ENCODE measurements around the gene CD7.

CD7 gene

GRCh38 chr17:82323514-82324234, 6.3 kb upstream of the CD7 start:
- Histone ChIP-seq H3K9ac (ENCODE audit: low read length) (no peak overlapping the region), H3K4me3 (ENCODE audit: low read length) (no peak overlapping the region), H3K36me3 (ENCODE audit: control insufficient read depth, low read depth, low read length) (no peaks in the 10 kb centered on the region), H3K4me1 (ENCODE audit: control insufficient read depth, low read depth, low read length) (peaks cover 10% of the 10 kb centered on the region), H3K27ac (ENCODE audit: low read length) (no peak overlapping the region), H3K27me3 (ENCODE audit: control insufficient read depth, insufficient read depth, low read length) (no peaks in the 10 kb centered on the region), H3K9me3 (ENCODE audit: control insufficient read depth, low read depth, low read length) (no peaks in the 10 kb centered on the region)

- H3K4me1 ChIP-seq (ENCODE audit: control insufficient read depth, low read depth, low read length), result peaks cover 10% of the 10 kb centered on the region
- H3K9ac ChIP-seq (ENCODE audit: low read length), result no peak overlapping the region
- H3K9me3 ChIP-seq (ENCODE audit: control insufficient read depth, low read depth, low read length), result no peaks in the 10 kb centered on the region
- no peak overlapping the region for H3K4me3 ChIP-seq (ENCODE audit: low read length)
- no peaks in the 10 kb centered on the region for H3K36me3 ChIP-seq (ENCODE audit: control insufficient read depth, low read depth, low read length)
- H3K27ac ChIP-seq (ENCODE audit: low read length), result no peak overlapping the region
- no peaks in the 10 kb centered on the region for H3K27me3 ChIP-seq (ENCODE audit: control insufficient read depth, insufficient read depth, low read length)
Measured at GRCh38 chr17:82322526-82323453, 5.4 kb upstream of the CD7 start.

- H3K27ac ChIP-seq (ENCODE audit: low read length), result no peak overlapping the region
- peaks cover 3% of the 10 kb centered on the region for H3K4me1 ChIP-seq (ENCODE audit: control insufficient read depth, low read depth, low read length)
- H3K36me3 ChIP-seq (ENCODE audit: control insufficient read depth, low read depth, low read length), result no peaks in the 10 kb centered on the region
- no peaks in the 10 kb centered on the region for H3K27me3 ChIP-seq (ENCODE audit: control insufficient read depth, insufficient read depth, low read length)
- no peak overlapping the region for H3K4me3 ChIP-seq (ENCODE audit: low read length)
- H3K9me3 ChIP-seq (ENCODE audit: control insufficient read depth, low read depth, low read length), result no peaks in the 10 kb centered on the region
- no peak overlapping the region for H3K9ac ChIP-seq (ENCODE audit: low read length)
Measured at GRCh38 chr17:82321947-82322466, 4.6 kb upstream of the CD7 start.

DNA sequence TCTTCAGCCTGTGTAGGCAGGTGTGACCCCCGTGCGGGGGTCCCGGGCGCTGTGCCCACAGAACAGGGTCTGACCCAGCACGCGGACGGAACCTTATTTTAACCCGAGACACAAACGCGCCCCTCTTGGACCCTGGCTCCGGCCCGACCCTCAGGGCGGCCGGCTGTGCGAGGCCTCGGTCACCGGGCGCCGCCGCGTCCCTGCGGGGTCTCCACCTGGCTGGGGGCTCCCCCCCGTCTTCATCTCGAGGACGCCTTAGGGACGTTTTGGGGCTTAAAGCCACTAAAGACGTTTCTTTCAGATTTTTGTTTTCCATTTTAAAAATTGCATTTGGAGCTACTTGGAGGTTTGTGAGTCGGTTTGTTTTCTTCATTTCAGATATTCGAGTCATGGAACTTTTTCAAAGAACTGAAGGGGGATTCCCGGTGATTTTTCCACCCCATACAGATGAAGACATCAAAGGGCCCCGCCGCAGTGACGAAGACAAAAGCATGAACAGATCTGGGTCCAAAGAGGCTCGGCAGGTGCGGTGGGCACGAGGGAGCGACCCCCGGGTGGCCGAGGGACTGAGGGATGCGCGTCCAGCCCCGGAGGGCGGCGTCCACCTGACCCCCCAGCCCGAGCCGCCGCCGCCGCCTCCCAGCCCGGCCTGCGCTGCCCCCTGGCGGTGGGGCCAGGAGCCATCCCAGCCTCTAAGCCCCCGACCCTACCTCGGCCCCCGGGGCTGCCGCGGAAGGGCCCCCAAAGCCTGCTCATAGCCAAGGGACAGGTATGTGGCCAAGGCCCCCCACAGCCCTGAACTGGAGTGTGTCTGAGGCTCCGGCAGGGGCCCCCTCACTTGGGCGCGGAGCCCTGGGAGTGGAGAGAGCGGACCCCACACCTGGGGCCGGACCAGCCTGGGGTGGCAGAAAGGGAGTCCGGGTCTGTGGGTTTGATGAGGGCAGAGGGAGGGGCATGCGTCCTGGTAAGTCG, 3.8 kb upstream of the CD7 start:
- no peak overlapping the region for H3K27ac ChIP-seq (ENCODE audit: low read length)
- H3K9me3 ChIP-seq (ENCODE audit: control insufficient read depth, low read depth, low read length), result no peaks in the 10 kb centered on the region
- H3K9ac ChIP-seq (ENCODE audit: low read length), result no peak overlapping the region
- no peaks in the 10 kb centered on the region for H3K27me3 ChIP-seq (ENCODE audit: control insufficient read depth, insufficient read depth, low read length)
- no peaks in the 10 kb centered on the region for H3K4me1 ChIP-seq (ENCODE audit: control insufficient read depth, low read depth, low read length)
- H3K4me3 ChIP-seq (ENCODE audit: low read length), result no peak overlapping the region
- no peaks in the 10 kb centered on the region for H3K36me3 ChIP-seq (ENCODE audit: control insufficient read depth, low read depth, low read length)

GRCh38 chr17:82320140-82320840, 2.9 kb upstream of the CD7 start:
- H3K36me3 ChIP-seq (ENCODE audit: control insufficient read depth, low read depth, low read length), result no peaks in the 10 kb centered on the region
- no peak overlapping the region for H3K4me3 ChIP-seq (ENCODE audit: low read length)
- H3K27ac ChIP-seq (ENCODE audit: low read length), result no peak overlapping the region
- no peaks in the 10 kb centered on the region for H3K27me3 ChIP-seq (ENCODE audit: control insufficient read depth, insufficient read depth, low read length)
- H3K4me1 ChIP-seq (ENCODE audit: control insufficient read depth, low read depth, low read length), result no peaks in the 10 kb centered on the region
- no peaks in the 10 kb centered on the region for H3K9me3 ChIP-seq (ENCODE audit: control insufficient read depth, low read depth, low read length)
- H3K9ac ChIP-seq (ENCODE audit: low read length), result no peak overlapping the region

- no peak overlapping the region for H3K9ac ChIP-seq (ENCODE audit: low read length)
- H3K4me1 ChIP-seq (ENCODE audit: control insufficient read depth, low read depth, low read length), result no peaks in the 10 kb centered on the region
- no peak overlapping the region for H3K27ac ChIP-seq (ENCODE audit: low read length)
- no peaks in the 10 kb centered on the region for H3K9me3 ChIP-seq (ENCODE audit: control insufficient read depth, low read depth, low read length)
- H3K36me3 ChIP-seq (ENCODE audit: control insufficient read depth, low read depth, low read length), result no peaks in the 10 kb centered on the region
- H3K4me3 ChIP-seq (ENCODE audit: low read length), result no peak overlapping the region
- H3K27me3 ChIP-seq (ENCODE audit: control insufficient read depth, insufficient read depth, low read length), result no peaks in the 10 kb centered on the region
Measured at GRCh38 chr17:82319619-82320062, 2.2 kb upstream of the CD7 start.

DNA sequence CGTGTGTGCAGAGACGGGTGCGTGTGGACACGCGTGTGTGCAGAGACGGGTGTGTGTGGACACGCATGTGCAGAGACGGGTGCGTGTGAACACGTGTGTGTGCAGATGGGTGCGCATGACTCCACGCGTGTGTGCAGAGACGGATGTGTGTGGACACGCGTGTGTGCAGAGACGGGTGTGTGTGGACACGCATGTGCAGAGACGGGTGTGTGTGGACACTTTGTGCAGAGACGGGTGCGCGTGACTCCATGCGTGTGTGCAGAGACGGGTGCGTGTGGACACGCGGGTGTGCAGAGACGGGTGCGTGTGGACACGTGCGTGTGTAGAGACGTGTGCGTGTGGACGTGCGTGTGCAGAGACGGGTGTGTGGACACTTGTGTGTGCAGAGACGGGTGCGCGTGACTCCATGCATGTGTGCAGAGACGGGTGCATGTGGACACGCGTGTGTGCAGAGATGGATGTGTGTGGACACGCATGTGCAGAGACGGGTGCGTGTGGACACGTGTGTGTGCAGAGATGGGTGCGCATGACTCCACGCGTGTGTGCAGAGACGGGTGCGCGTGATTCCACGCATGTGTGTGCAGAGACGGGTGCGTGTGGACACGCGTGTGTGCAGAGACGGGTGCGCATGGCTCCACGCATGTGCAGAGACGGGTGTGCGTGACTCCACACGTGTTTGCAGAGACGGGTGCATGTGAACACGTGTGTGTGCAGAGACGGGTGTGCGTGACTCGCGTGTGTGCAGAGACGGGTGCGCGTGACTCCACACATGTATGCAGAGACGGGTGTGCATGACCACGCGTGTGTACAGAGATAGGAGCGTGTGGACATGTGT, 1.6 kb upstream of the CD7 start:
- Histone ChIP-seq H3K27me3 (ENCODE audit: control insufficient read depth, insufficient read depth, low read length) (no peaks in the 10 kb centered on the region), H3K9me3 (ENCODE audit: control insufficient read depth, low read depth, low read length) (no peaks in the 10 kb centered on the region), H3K27ac (ENCODE audit: low read length) (no peak overlapping the region), H3K36me3 (ENCODE audit: control insufficient read depth, low read depth, low read length) (no peaks in the 10 kb centered on the region), H3K4me1 (ENCODE audit: control insufficient read depth, low read depth, low read length) (no peaks in the 10 kb centered on the region), H3K4me3 (ENCODE audit: low read length) (no peak overlapping the region), H3K9ac (ENCODE audit: low read length) (no peak overlapping the region)

DNA sequence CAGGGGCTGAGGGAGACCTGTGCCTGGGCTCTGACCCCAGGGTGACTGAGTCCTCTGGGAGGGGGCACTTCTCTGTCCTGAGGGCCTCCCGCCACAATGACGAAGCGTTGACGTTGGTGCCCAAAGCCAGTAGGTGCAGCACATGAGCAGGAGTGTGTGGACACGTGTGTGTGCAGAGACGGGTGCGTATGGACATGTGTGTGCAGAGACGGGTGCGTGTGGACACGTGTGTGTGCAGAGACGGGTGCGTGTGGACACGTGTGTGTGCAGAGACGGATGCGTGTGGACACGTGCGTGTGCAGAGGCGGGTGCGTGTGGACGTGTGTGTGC, 726 bp upstream of the CD7 start:
- no peak overlapping the region for H3K9ac ChIP-seq (ENCODE audit: low read length)
- H3K36me3 ChIP-seq (ENCODE audit: control insufficient read depth, low read depth, low read length), result no peaks in the 10 kb centered on the region
- no peaks in the 10 kb centered on the region for H3K4me1 ChIP-seq (ENCODE audit: control insufficient read depth, low read depth, low read length)
- no peak overlapping the region for H3K27ac ChIP-seq (ENCODE audit: low read length)
- no peaks in the 10 kb centered on the region for H3K27me3 ChIP-seq (ENCODE audit: control insufficient read depth, insufficient read depth, low read length)
- H3K9me3 ChIP-seq (ENCODE audit: control insufficient read depth, low read depth, low read length), result no peaks in the 10 kb centered on the region
- no peak overlapping the region for H3K4me3 ChIP-seq (ENCODE audit: low read length)

- Histone ChIP-seq H3K9me3 (ENCODE audit: control insufficient read depth, low read depth, low read length) (no peaks in the 10 kb centered on the region), H3K4me1 (ENCODE audit: control insufficient read depth, low read depth, low read length) (no peaks in the 10 kb centered on the region)
Measured at GRCh38 chr17:82316651-82317393, 586 bp downstream of the CD7 start.

More at GRCh38 chr17:82316651-82317393, 586 bp downstream of the CD7 start:
- no peaks in the 10 kb centered on the region for H3K27me3 ChIP-seq (ENCODE audit: control insufficient read depth, insufficient read depth, low read length)
- no peak overlapping the region for H3K4me3 ChIP-seq (ENCODE audit: low read length)
- H3K9ac ChIP-seq (ENCODE audit: low read length), result no peak overlapping the region
- no peak overlapping the region for H3K27ac ChIP-seq (ENCODE audit: low read length)
- no peaks in the 10 kb centered on the region for H3K36me3 ChIP-seq (ENCODE audit: control insufficient read depth, low read depth, low read length)

Data from iPS-18a (cell line).